WTC11 (cell line): Measurements from ENCODE around the gene SPAG4.

ENCODE experiments used
- ATF3 ChIP-seq: sonication (generic); formaldehyde crosslinking; conservative IDR thresholded peaks from 2 replicates; pipeline ENCODE4 v1.8.1; 2022; ENCODE audit warnings: mild to moderate bottlenecking, missing genetic modification reagents
- CREB1 ChIP-seq: sonication (generic); formaldehyde crosslinking; IDR thresholded peaks from 2 replicates; pipeline ENCODE4 v1.8.0; 2023; ENCODE audit warnings: mild to moderate bottlenecking, missing genetic modification reagents
- CTCF ChIP-seq: fragments of 200-600 bp; IDR thresholded peaks from 2 replicates; pipeline ENCODE4 v1.8.0; 2022; ENCODE audit warnings: antibody characterized with exemption
- ELF4 ChIP-seq: sonication (generic); formaldehyde crosslinking; IDR thresholded peaks from 2 replicates; pipeline ENCODE4 v1.8.1; 2022; ENCODE audit warnings: low read depth, mild to moderate bottlenecking, moderate library complexity, missing genetic modification reagents
- FOXP4 ChIP-seq: sonication (generic); formaldehyde crosslinking; IDR thresholded peaks from 2 replicates; pipeline ENCODE4 v1.8.0; 2022; ENCODE audit warnings: mild to moderate bottlenecking, missing genetic modification reagents
- MXD4 ChIP-seq: fragments of 250-450 bp; sonication (Bioruptor Pico); IDR thresholded peaks from 2 replicates; pipeline ENCODE4 v1.8.0; 2021; ENCODE audit warnings: mild to moderate bottlenecking, moderate library complexity, borderline replicate concordance
- RELA ChIP-seq: sonication (generic); formaldehyde crosslinking; IDR thresholded peaks from 2 replicates; pipeline ENCODE4 v1.8.1; 2022; ENCODE audit warnings: missing genetic modification reagents, mild to moderate bottlenecking, borderline replicate concordance
- SMAD4 ChIP-seq: sonication (generic); formaldehyde crosslinking; IDR thresholded peaks from 2 replicates; pipeline ENCODE4 v1.8.0; 2022; ENCODE audit warnings: mild to moderate bottlenecking, missing genetic modification reagents
- TEAD4 ChIP-seq: sonication (generic); formaldehyde crosslinking; IDR thresholded peaks from 2 replicates; pipeline ENCODE4 v1.8.0; 2022; ENCODE audit warnings: mild to moderate bottlenecking, missing genetic modification reagents

- TF ChIP-seq FOXP4: no peak
- no peak for TF ChIP-seq CTCF
- no peak for TF ChIP-seq MXD4 (CRISPR knock-in tag)
- no peak for TF ChIP-seq RELA
- TF ChIP-seq SMAD4 (CRISPR knock-in tag): no peak
- no peak for TF ChIP-seq ELF4 (CRISPR knock-in tag)
- TF ChIP-seq ATF3 (CRISPR knock-in tag): no peak
- no peak for TF ChIP-seq TEAD4 (CRISPR knock-in tag)
- no peak for TF ChIP-seq CREB1
These were observed 44.1 kb upstream of the SPAG4 start for GRCh38 chr20:35571555-35571954.
